ENCODE data around the gene FRMPD4. TPM values are rescaled to one million over a fixed set of nuclear protein-coding genes. Genes with fewer than 3 reads are reported as not detected.

FRMPD4 gene
- total RNA-seq, 2 donors from 2014 or later, result 0.02 to 0.35 TPM

DNA sequence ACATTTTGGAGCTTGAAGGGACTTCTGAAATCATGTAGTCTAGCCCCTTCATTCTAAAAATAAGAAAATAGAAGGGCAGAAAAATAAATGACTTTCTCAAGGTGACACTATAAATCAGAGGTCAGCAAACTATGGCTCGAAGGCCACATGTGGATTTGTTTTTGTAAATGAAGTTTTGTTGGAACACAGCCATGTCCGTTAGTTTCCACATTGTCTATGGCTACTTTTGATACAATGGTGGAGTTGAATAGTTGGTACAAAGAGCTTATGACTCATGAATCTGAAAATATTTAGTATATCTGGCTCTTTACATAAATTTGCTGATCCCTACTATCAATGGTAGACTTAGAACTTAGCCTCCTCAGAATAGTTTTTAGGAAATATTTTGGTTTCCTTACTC lies 350.5 kb downstream of the FRMPD4 start:
- no peak for DNase-seq
- Histone ChIP-seq H3K36me3 (no peaks in the 10 kb centered on the region), H3K9me3 (no peaks in the 10 kb centered on the region), H3K27me3 (no peaks in the 10 kb centered on the region), H3K9ac (ENCODE audit: low read depth in 2 of 2, low read length in 2 of 2) (no peak overlapping the region), H3K4me3 (no peak overlapping the region), H3K27ac (no peak overlapping the region), H3K4me1 (no peaks in the 10 kb centered on the region)
- TF ChIP-seq, protein P1, sequence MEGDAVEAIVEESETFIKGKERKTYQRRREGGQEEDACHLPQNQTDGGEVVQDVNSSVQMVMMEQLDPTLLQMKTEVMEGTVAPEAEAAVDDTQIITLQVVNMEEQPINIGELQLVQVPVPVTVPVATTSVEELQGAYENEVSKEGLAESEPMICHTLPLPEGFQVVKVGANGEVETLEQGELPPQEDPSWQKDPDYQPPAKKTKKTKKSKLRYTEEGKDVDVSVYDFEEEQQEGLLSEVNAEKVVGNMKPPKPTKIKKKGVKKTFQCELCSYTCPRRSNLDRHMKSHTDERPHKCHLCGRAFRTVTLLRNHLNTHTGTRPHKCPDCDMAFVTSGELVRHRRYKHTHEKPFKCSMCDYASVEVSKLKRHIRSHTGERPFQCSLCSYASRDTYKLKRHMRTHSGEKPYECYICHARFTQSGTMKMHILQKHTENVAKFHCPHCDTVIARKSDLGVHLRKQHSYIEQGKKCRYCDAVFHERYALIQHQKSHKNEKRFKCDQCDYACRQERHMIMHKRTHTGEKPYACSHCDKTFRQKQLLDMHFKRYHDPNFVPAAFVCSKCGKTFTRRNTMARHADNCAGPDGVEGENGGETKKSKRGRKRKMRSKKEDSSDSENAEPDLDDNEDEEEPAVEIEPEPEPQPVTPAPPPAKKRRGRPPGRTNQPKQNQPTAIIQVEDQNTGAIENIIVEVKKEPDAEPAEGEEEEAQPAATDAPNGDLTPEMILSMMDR (IDR thresholded peaks at IDR 0.05), result no peak
- intact Hi-C loops (cut with DNase I), result no loop called here

DNA sequence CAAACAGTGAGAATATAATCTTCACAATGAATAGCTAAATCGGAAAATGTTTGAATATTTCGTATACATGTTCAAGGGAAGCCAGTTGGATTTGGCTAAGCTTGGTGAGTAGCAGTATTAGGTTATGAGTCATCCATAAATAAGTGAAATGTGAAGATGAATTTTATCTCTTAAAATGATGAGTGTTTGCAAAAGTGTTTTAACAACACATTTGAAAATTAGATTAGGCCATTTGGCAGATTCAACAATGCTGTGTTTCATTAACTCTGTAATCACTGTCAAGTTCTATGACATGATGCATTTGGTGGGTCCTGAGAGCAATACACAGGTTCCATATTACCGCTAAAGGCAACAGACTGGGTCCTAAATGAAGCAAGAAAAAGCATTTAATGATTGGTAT lies 351.1 kb downstream of the FRMPD4 start:
- intact Hi-C loops (cut with DNase I), result no loop called here
- Histone ChIP-seq H3K4me3 (no peak overlapping the region), H3K27ac (no peak overlapping the region), H3K4me1 (no peaks in the 10 kb centered on the region), H3K36me3 (no peaks in the 10 kb centered on the region), H3K9me3 (no peaks in the 10 kb centered on the region), H3K9ac (ENCODE audit: low read depth in 2 of 2, low read length in 2 of 2) (no peak overlapping the region), H3K27me3 (no peaks in the 10 kb centered on the region)
- TF ChIP-seq, protein P1 (IDR thresholded peaks at IDR 0.05), result no peak
- no peak for DNase-seq

DNA sequence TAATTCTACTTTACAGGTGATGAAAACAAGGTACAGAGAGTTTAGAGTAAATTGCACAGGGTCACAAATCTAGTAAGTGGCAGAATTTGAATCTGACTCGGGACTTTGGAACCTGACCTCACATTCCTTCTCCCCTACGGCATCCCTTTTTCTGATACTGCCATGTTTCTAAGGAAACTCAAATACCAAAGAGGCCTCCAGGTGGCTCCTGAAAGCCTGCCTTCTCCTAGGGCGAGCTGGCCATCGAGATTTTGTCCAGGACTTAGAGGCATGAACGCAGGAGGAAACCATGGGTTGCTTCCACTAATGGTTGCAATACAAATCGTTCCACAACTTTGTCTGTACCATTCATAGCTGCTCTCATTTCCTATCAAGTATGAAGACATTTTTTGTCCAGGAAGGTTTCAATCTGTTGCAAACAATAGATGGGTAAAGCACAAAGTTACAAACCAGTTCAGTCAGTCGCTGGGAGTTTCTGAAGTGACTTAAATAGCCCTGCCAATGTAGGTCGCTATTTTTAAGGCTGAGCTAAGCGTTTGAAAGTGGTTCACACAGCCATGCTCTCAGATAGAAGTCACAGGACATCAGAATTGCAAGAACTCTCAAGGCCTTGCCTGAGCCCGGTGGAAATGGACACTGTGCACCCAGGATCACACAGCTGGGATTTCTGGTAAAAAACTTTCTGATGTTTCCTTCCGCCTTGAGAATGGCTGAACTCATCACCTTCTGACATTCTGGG lies 356.3 kb downstream of the FRMPD4 start:
- Histone ChIP-seq H3K4me3 (no peak overlapping the region), H3K4me1 (no peaks in the 10 kb centered on the region), H3K9me3 (no peaks in the 10 kb centered on the region), H3K27me3 (no peaks in the 10 kb centered on the region), H3K36me3 (no peaks in the 10 kb centered on the region), H3K27ac (no peak overlapping the region), H3K9ac (ENCODE audit: low read depth in 2 of 2, low read length in 2 of 2) (no peak overlapping the region)
- TF ChIP-seq, protein P1 (IDR thresholded peaks at IDR 0.05), result no peak
- DNase-seq, result no peak
- intact Hi-C loops (cut with DNase I), result loop anchor here (10.0 kb wide), 1 partner anchor 60 kb away; no protein-coding TSS in a partner anchor

DNA sequence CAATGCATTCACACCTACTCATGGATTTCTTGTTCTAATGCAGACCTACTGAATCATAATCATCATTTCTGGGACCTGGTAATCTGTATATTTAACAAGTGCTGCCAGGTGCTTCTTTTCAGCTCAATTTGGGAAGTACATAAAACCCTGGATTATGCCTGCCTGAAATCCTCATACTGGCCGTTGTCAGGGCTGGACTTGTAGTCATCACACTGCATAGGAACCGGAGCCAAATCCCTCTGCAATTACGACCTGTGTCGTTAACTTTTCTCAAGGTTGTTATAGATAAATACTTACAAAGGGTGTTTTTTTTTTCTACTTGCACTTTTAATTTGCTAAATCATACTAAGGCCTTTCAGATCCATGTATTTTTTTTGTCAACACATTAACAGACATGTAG lies 358.1 kb downstream of the FRMPD4 start:
- no peak overlapping the region for H3K4me3 ChIP-seq
- no peak overlapping the region for H3K9ac ChIP-seq (ENCODE audit: low read depth in 2 of 2, low read length in 2 of 2)
- no peaks in the 10 kb centered on the region for H3K36me3 ChIP-seq
- no peak for DNase-seq
- no peak overlapping the region for H3K27ac ChIP-seq
- no peaks in the 10 kb centered on the region for H3K4me1 ChIP-seq
- TF ChIP-seq, protein P1 (IDR thresholded peaks at IDR 0.05), result no peak
- intact Hi-C loops (cut with DNase I), result loop anchor here (10.0 kb wide), 1 partner anchor 58 kb away; no protein-coding TSS in a partner anchor
- H3K9me3 ChIP-seq, result no peaks in the 10 kb centered on the region
- H3K27me3 ChIP-seq, result no peaks in the 10 kb centered on the region

DNA sequence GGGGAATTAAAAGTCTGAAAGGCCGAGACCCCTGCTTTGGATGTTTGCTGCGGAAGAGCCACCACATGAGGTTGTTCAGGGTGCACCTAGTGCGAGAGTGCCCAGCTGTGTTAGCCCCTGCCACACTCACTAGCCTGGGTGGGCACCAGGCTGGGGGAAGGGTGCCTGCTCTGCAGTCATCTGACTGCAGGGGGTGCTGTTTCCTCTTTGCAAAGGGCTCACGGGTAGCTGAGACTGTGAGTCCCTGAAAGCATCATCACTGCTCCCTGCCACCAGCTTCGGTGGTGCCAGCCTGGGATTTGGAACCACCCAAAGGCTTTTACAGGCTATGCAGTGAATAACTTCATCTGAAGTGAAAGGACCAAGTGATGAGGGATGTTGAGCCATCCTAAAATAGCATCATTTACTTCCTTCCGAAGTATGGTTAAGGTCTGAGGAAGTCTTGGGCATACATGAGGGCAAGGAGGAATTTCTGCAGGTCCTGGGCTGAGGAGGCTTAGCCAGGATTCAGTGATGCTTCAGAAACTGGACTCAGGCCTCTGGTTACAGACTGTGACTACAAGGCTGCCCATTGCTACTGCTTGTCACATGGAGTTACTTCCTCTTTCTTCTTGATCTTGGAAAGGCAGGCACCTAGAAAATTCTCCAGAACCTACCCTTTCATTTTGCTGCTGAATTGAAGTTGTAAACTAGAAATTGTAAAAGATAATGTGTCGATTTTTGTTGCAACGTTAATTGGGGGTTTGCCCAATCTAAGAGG lies 359.7 kb downstream of the FRMPD4 start:
- H3K4me3 ChIP-seq, result no peak overlapping the region
- TF ChIP-seq, protein P1 (IDR thresholded peaks at IDR 0.05), result peak; percentile 22
- no peak overlapping the region for H3K9ac ChIP-seq (ENCODE audit: low read depth in 2 of 2, low read length in 2 of 2)
- H3K27ac ChIP-seq, result no peak overlapping the region
- intact Hi-C loops (cut with DNase I), result loop anchor here (10.0 kb wide), 1 partner anchor 57 kb away; no protein-coding TSS in a partner anchor
- no peak for DNase-seq
- no peaks in the 10 kb centered on the region for H3K4me1 ChIP-seq
- no peaks in the 10 kb centered on the region for H3K9me3 ChIP-seq
- no peaks in the 10 kb centered on the region for H3K27me3 ChIP-seq
- H3K36me3 ChIP-seq, result no peaks in the 10 kb centered on the region
